SK-N-DZ (cell line): ENCODE data around the gene TTC39C. TPM values are rescaled to one million over a fixed set of nuclear protein-coding genes. Genes with fewer than 3 reads are reported as not detected.

Source experiments
- DNase-seq: peaks from one replicate; pipeline ENCODE4 v3.0.0-alpha.2; 2015; ENCODE audit warnings: low spot score
- polyA plus RNA-seq, 2 experiments: library from polyadenylated mRNA; depleted of rRNA; stranded (reverse); fragments of >200 nt; gene quantifications; 2 replicates each; pipeline ENCODE4 v1.2.3, GENCODE V29; 2014

TTC39C gene
- polyA plus RNA-seq (2014; cell fraction: cytosol; rRNA removed): 13.8 and 18.8 TPM in 2 replicates
- 54.7 and 56.2 TPM in 2 replicates for polyA plus RNA-seq (2014; cell fraction: nucleus; rRNA removed)

DNA sequence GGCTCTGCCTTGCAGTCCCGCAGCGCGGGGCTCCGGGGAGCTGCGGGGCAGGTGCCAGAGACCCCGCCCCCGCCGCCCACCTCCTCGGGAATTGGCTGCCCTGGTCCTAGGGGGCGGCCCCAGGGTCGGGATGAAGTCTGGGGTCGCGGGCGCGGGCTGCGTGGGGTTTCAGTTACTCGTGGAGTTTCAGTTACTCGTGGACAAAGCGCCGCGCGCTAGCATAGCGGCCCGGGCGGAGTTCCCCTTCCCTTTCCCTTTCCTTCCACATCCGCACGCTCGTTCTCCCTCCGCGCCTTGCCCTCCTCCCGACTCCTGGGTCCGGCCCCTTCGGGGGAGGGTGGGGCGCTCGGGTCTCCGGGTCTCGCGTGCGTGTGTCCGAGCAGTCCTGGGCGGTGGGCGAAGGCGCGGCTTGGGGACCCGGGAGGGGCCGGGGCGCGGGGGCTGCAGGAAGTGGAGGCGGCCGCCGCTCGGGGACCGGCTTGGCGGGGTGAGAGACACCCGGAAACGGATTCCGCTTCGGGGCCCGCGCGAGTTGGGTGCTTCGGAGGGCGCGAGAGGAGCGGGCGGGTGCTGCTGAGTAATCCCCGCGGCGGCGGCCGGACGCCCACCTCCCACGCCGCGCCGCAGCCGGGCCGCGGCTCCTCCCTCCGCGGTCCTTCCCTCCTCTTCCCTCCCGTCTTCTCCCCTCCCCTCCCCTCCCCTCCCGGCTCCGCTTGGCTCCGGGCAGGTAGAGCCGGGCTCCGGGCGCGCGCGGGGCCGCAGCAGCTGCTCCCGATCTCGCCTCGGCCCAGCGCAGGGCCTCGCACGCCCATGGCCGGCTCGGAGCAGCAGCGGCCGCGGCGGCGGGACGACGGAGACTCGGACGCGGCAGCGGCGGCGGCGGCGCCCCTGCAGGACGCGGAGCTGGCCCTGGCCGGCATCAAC is at the start of gene TTC39C:
TSS of gene TTC39C (plus strand) at position 693 of the 924 bp plus-strand sequence. CDS start at position 811, 118 bp downstream.
- peak; percentile 68 for DNase-seq

DNA sequence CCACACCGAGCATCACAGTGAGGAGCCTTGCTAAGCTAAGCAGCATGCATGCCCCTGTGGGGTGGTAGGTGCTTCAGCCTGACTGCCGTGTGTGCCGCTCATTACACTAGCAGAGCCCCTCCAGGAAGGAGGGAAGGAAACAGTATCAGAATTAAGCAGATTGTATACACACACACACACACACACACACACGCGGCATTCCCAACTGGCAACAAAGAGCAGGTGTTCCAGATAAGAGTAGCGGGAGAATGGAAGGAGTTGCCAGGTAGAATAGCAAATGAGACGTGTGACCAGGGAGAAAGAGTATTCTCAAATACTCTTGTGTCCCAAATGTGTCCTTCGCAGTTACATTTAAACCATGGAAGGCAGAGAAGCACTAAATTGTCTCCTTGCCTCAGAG is 47.6 kb upstream of the TTC39C start:
- no peak for DNase-seq

DNA sequence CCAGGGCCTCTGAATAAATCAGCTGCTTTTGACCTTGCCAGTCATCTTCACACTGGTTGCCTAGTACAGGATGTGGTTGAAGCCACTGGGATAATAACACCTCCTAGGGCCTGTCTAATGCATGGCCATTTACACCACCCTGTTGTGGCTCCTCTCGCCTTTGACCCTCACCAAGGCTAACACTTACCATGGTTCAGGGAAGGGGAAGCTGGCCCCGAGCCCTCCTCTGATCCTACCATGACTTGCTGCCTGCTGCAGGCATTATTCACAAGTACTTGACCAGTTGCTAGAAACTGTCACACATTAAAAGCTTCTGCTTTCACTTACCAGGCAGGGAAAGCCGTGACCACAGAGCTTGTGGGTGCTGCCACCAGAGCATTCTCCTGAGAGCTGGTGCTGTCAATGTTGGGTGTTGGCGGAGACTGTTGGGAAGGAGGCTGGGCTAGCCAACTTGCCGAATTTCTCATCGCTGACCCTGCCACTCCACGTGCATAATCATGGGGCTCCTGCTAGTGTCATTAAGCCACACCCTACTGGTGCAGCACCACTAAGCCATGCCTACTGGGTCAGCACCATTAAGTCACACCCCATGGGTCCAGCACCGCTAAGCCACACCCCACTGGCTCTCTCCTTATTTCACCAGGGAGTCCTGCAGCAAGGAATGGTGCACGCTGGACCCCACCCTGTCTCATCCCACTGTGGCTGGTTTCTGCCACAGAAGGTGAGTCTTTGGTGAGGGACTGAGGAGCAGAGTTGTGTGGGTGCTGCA is 47.0 kb upstream of the TTC39C start:
- no peak for DNase-seq

DNA sequence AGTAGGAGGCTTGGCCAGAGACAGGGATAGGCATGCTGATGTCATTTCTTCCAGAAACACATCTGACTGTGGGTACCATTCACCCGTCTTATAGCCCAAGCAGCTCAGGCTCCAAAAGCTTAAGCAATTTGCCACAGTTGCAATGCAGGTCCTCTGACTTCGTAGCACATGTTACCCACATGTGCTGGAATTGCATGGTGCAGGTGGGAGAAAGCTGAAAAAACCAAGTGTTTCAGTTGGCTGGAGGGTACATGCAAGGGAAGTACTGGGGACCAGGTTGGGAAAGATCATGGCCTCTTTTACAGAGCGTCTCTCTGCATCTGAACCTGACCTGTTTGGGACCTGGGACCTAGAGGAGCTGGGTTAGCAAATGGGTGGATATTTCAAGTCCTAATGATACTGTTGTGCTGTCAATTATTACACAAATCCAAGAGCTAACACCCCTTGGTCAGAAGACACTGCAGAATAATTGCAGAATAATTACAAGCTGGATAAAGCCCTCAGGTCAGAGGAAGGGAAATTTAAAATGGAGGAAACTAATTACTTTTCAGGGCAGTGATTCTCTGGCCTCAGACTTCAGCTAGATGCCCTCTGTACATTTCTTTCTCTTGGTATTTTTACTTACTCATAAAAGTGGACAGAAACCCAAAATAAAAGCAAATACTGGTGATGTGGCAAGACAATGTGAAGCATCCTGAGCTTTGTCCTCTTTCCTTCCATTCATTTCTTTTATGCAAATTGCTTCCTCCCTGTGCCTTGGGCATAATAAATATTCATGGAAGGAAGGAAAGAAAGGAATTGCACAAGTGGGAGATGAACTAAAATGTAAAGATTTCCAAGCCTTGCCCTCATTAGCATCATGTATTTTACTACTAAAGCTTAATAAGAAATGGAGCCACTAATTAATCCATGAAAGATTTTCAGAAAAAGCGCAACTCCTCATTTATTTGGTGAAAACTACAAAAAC is 45.6 kb upstream of the TTC39C start:
- DNase-seq: no peak

DNA sequence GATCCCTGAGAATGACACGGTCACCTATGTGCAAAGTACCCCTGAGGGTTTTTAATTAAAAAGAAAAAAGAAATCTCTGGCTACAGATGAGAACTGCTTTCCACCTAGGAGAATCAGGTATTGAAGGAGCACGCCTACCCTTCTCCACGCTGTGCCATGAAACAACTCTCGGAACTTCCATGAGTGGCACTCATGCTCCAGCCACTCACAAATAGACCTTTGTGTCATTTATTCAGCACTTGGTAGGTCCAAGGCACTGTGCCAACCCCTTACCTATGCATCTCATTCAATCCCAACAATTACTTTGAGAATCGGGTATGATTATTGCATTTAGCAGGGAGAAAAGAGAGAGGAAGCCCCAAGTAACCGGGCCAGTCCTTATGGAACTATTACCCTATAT is 44.9 kb upstream of the TTC39C start:
- no peak for DNase-seq

DNA sequence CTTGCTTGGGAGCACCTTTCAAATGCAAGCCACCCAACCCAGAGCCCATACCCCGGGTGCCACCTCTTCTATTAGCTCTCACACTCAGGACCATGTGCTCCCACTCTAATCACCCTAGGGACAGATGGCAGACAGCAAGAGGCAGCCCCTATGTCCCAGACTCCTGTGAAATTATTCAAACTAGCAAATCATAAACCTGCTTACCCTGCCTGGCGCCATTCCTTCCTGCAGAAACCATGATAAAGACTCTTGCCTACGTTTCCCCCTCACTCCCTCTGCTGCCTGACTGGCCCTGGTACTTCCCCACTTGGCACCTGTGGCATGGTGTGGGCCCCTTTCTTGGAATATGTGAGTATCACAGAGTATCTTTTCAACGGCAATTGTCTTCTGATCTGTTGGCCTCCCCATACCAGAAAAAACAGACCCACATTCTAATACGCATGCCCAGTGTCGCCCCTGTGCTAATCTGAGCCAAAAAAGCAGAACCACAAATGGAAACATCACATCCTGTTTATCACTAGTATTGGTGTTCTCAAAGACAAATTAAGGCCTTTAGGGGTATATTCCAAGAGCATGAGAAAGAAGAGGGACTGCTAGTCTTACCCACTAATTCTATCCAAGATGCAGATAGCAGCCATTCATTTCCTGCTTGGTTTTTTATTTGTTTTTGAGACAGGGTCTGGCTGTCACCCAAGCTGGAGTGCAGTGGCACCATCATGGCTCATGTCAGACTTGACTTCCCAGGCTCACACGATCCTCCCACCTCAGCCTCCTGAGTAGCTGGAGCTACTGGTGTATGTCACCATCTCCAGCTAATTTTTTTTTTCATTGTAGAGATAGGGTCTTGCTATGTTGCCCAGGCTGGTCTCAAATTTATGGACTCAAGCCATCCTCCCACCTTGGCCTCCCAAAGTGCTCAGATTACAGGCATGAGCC is 44.1 kb upstream of the TTC39C start:
- DNase-seq: no peak

DNA sequence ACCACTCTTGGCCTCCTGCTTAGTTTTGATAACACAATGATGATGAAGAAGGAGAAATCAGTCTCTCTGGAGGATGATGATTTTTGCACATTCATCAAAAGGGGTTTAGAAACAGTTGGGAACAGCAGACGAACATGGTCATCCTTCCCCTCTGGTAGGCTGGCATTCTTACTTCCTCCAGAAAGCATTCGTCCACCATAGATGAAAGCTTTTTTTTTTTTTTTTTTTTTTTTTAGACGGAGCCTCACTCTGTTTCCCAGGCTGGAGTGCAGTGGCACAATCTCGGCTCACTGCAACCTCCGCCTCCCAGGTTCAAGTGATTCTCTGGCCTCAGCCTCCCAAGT is 43.5 kb upstream of the TTC39C start:
- DNase-seq: no peak

DNA sequence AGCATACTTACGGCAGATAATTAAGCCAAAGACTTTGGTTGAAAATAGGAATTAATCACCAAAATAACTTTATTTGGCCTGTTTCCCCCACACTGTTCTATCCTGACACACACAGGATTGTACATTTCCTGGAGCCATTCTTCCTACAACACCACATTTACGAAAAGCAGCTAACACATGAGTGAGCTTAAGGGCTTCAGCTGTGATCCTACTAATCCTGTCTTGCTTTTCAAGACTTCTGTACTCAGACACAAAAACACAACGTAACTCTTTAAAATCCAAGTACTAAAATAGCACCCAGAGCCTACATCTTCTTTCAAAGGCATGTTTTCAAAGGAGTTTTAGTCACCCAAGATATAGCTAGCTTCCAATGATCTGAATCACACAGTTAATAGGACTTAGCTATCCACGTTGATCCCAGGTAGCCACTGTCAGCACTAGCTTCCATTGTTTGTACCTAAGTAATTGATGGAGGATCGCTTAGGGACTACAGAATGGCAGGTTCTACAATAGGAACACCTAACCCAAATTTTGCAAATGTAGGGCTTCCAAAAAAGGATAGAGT is 42.8 kb upstream of the TTC39C start:
- no peak for DNase-seq

DNA sequence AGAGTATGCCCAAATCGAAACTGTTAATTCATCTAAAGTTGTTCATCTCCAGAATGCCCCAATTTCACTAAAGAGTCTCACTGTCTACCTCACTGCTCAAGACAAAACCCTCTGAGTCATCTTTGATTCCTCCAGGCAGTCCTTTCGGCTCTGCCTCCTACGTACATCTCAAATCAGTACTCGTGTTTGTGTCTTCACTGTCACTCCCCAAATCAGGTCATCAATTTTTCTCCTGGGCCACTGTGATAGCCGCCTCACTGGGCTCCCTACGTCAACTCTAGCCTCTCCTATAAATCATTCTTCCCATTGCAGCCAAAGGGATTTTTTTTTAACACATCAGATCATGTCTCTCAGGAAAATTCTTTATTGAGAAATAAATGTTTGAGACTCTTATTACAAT is 42.1 kb upstream of the TTC39C start:
- DNase-seq: no peak

DNA sequence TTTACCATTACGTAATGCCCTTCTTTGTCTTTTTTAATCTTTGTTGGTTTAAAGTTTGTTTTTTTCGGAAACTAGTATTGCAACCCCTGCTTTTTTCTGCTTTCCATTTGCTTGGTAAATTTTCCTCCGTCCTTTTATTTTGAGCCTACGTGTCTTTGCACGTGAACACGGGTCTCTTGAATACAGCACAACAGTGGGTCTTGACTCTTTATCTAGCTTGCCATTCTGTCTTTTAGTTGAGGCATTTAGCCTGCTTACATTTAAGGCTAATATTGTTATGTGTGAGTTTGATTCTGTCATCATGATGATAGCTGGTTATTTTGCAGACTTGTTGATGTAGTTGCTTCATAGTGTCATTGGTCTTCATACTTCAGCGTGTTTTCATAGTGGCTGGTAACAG is 37.5 kb upstream of the TTC39C start:
- no peak for DNase-seq

DNA sequence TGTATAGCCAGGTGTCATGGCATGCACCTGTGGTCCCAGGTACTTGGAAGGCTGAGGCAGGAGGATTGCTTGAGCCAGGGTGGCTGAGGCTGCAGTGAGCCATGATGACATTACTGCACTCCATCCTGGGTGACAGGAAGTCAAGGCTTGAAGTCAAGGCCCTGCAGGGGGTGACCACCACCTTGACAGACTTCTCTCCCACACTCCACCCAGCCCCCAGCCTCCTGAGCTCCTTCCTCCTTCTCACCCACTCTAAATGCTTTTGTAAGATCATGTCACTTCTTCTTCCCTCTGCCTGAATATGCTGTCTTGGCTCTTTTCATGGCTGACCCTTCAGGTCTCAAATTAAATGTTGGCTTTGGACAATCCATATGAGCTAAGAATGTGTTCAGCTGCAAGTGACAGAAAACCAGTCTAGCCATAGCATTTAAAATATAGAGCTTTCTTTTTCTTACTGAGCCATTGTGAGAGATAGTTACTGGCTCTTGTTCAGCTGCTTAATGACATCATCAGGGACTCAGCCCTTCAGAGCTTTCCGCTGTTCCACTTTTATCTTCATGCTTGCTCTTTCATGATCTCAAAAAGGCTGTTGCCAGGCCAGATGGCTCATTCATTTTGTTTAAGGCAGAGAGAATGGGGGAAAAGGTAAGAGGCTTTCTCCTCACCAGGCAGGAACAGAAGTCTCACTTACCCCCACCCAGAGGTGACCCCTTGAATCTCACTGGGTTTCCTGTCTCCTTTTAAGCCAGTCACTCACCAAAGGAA is 36.7 kb upstream of the TTC39C start:
- DNase-seq: no peak

DNA sequence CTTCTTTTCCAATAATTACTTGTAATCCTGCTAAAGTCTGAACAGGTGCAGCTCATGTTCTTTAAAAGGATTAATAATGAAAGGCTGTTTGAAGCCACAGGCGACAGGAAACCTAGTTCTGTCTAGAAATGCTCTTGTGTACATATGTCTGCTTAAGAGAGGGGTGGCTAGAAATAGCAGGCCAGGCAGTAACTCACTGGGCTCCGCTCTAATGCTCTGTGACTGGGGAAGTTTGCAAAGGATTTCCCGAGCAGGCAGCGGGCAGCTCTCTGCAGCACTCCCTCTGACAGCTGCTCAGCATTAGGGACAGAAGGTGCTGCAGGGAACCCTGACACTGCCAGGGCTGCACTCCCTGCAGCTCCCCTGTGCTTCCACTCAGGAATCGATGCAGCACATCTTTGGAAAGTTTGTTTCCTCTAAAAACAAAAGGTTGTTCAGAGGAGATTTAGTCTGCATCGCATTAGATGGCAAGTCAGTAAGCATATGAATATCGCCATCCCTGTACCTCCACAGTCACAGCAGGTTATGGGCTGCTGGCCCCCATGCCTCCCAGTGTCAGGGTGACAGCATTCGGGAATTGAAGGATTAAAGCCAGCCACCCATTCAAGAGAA is 33.1 kb upstream of the TTC39C start:
- peak; percentile 33 for DNase-seq

DNA sequence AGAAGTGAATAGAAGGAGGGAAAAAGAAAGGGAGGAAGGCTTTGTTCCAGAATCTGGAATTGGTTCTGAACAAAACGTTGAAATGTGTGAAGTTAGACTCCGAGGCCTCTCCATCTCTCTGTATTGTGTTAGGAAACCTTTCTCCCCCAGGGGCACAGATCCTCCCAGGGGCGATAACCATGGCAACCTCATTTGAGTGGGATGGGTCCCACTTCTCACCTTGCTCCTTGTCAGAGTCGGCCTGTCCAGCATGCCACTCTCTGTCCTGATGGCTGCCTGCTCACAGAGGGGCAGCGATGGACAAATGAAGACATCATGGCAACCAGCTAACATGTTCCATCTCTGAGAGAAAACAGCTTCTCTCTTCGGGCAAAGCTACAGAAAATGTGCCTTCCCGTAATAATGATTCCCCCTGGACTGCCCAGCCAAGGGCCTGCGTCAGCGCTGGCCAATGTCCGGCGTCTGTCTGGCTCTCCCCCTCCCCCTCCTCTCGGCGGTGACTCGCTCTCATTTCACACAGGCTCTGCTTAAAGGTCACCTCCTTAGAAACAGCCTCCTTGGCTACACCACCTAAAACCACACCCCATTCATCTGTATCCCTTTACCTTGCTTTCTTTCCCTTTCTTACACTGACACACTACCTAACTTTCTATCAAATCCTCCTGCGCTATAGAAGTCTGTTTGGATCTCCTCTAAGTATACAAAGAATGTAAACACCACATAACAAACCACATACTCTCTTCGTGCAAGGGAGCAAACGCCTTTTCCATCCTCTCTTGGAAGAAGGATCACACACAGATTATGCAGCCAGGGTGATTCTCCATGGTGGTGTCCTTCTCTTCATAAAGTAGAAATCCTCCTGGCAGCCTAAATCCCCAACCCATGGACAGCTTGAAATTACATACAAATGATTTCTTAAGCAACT is 32.1 kb upstream of the TTC39C start:
- no peak for DNase-seq

DNA sequence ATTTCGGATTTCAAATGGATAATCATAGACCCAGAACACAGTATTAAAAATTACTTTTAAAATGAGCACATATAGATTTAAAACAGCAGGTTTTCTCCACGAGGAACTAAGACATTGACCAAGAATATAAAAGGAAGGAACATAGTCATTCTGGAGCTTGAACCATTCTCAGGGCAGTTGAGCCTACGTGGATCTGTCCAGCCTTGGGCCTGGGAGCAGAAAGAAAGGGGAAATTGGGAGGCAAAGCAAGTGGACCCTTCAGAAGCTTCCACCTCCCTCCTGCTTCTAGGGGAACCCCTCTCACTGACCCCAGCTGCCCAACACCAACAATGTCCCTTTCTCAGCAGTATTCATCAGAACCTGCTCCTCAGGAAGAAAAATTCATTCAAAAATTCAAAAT is 31.4 kb upstream of the TTC39C start:
- DNase-seq: no peak

DNA sequence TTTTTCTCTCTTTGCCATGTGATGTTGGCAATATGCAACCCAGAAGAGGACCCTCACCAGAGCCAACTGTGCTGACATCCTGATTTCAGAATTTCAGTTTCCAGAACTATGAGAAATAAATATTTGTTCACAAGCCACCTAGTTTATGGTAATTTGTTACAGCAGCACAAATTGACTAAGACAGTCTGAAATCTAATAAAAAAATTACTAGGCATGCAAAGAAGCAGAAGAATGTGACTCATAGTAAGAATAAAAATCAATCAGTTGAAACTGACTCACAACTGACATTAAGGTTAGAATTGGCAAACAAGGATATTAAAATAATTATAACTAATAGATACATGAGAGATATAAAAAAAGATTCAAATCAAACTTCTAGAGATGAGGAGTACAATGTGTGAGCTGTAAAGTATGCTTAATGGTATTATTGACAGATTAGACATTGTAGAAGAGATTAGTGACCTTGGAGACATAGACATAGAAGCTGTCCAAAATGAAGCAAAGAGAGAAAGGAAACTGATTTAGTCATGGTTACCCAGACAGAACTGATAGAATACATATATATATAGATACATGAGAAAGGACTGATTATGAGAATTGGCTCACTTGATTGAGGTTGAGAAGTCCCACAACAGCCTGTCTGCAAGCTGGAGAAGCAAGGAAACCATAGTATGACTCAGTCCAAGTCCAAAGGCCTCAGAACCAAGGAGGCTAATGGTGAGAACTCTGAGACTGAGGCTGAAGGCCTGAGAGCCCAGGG is 27.8 kb upstream of the TTC39C start:
- no peak for DNase-seq

DNA sequence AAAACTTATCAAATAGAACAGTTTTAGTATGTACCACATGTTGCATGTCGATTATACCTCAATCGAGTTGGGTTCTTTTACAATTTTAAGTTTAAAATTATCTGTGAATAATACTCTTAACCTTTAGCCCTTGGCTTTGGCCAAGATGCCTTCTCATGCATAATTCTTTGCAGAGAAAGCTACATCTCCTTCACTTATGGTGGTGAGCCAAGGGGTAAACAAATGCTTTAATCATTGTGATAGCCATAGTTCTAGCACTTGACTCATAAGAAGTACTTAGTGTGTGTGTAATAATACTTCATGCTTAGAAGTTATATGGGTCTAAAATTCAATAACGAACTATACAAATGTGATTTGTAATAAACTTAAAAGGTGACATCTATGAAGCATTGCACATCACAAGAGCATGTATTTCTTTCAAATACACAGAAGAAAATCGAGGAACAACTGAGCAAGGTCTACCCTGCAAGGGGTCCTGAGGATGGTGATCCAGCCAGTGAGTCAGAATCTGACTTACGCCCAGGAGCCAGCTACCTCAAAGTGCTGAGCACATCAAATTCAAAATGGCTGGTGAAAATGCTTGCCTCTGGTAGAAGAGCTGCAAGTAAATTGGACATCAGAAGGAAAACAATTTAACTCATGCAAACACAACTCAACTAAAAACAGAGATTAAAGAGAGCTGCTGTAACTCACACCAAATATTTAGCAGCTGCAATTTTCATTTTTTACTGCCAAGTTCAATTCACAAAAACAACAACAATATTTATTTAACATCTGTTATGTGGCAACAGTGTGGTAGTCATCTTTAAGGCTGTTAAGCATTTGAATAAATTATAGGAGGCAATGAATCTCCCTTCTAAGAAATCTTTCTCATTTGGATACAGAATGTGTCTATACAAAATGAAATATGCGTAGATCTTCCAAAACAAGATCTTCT is 23.8 kb upstream of the TTC39C start:
- DNase-seq: no peak
